GM23248 (cell line): ENCODE measurements around the gene TSNAX.

Experiments used
- EZH2 ChIP-seq: fragments of 200-600 bp; sonication (generic); IDR thresholded peaks from 2 replicates; pipeline ENCODE4 v1.6.1; 2018; ENCODE audit warnings: antibody characterized with exemption, mild to moderate bottlenecking; ENCODE audit not compliant: insufficient read depth, poor library complexity, severe bottlenecking
- EZH2phosphoT487 ChIP-seq: fragments of 200-600 bp; sonication (generic); IDR thresholded peaks from 2 replicates; pipeline ENCODE4 v1.6.1; 2018; ENCODE audit warnings: antibody characterized with exemption, moderate library complexity, mild to moderate bottlenecking, low read depth; ENCODE audit not compliant: insufficient read depth

DNA sequence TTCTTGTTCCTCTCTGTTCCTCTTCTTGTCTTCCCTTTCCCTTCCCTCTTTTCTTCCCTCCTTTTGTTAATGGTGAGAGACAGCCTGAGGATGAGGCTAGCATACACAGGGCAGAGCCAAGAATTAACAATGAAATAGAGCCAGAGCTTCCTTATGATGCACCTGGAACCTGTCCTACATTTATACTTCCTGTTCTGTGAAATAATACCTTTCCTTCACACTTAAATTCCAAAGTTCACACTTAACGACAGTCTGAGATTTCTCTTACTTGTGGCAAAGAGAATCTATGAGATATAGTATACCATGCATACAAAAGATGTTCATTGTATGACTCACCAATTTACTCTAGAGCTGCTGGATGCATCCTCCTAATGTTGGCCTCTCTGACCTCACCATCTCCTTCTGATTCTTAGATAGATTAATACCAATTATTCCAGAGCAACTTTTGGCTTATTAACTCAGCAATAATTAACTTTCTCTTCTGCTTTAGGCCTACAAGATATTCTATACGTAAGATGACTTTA is 30.8 kb upstream of the TSNAX start:
- TF ChIP-seq EZH2phosphoT487 (no peak), EZH2 (no peak)
